Spleen (tissue), 7 donors: ENCODE data around the gene GABARAPL2.

Experiments
- CTCF ChIP-seq, 11 experiments: fragments of 200-600 bp in 7 of 11; fragments of 450-650 bp in 4 of 11; sonication (generic) in 4 of 11; IDR thresholded peaks in 8 of 11; conservative IDR thresholded peaks in 3 of 11; 1 replicate in 7 of 11; 2 replicates in 4 of 11; pipeline versions ENCODE4 v1.4.0 to v1.8.0; 2016 to 2021; ENCODE audit warnings: antibody characterized with exemption in 11 of 11, inconsistent platforms in 4 of 11, mild to moderate bottlenecking in 1 of 11
- POLR2AphosphoS5 ChIP-seq, 3 donors: sonication (generic); formaldehyde crosslinking; IDR thresholded peaks; one replicate each; pipeline ENCODE4 v1.5.1; 2017; ENCODE audit warnings: antibody characterized with exemption in 3 of 3
- donor health status: DM: no; HTN: no; CAD: no; lungs with moderate emphysema.
- donor health status: DM: no; HTN: no; CAD: no.
- donor health status: DM: no; HTN: no; CAD: no.

- TF ChIP-seq CTCF (IDR thresholded peaks at IDR 0.05 in 8 of 11, conservative IDR thresholded peaks at IDR 0.05 in 3 of 11) (no peak), POLR2AphosphoS5 (IDR thresholded peaks at IDR 0.05) (peak in 1 of 3 donors; percentile 49)
Observed at GRCh38 chr16:75552951-75553350, 13.2 kb upstream of the GABARAPL2 start.
